SK-N-SH treated with all-trans-retinoic acid at 6 μM for 48 hours (cell line): Measurements from ENCODE around the gene CD48.
A peak's percentile ranks its signal among the peaks of the same experiment; 100 is the strongest.

ENCODE experiments used
- ATAC-seq: fragments of 200-7000 bp; cut with Tn5 transposase; 3 replicates; pipeline ENCODE4 v1.9.1; 2020; ENCODE audit warnings: mild to moderate bottlenecking, moderate library complexity
- ARNTL ChIP-seq: fragments of 450-650 bp; formaldehyde crosslinking; IDR thresholded peaks from 2 replicates; pipeline ENCODE4 v1.5.0; 2020; ENCODE audit warnings: low read depth, mild to moderate bottlenecking, moderate library complexity, borderline replicate concordance
- BACH2 ChIP-seq: fragments of 250-450 bp; sonication (Bioruptor Pico); IDR thresholded peaks from 2 replicates; pipeline ENCODE4 v1.9.0; 2021; ENCODE audit warnings: mild to moderate bottlenecking, borderline replicate concordance
- CREB5 ChIP-seq: fragments of 250-450 bp; sonication (Bioruptor Pico); IDR thresholded peaks from 2 replicates; pipeline ENCODE4 v1.5.1; 2020; ENCODE audit warnings: low read depth, mild to moderate bottlenecking, moderate library complexity
- CSDC2 ChIP-seq: fragments of 250-450 bp; sonication (Bioruptor Pico); IDR thresholded peaks from 2 replicates; pipeline ENCODE4 v1.5.0; 2020; ENCODE audit warnings: mild to moderate bottlenecking, moderate library complexity
- CSRNP3 ChIP-seq: fragments of 250-450 bp; sonication (Bioruptor Pico); IDR thresholded peaks from 2 replicates; pipeline ENCODE4 v1.5.1; 2021; ENCODE audit warnings: mild to moderate bottlenecking, moderate library complexity
- ESRRG ChIP-seq: fragments of 250-450 bp; sonication (Bioruptor Pico); IDR thresholded peaks from 2 replicates; pipeline ENCODE4 v1.6.1; 2021; ENCODE audit warnings: mild to moderate bottlenecking
- OSR1 ChIP-seq: fragments of 250-450 bp; sonication (Bioruptor Pico); IDR thresholded peaks from 2 replicates; pipeline ENCODE4 v1.8.0; 2022; ENCODE audit warnings: moderate library complexity, mild to moderate bottlenecking, inconsistent platforms
- PATZ1 ChIP-seq: fragments of 250-450 bp; sonication (Bioruptor Pico); IDR thresholded peaks from 2 replicates; pipeline ENCODE4 v1.8.0; 2020; ENCODE audit warnings: mild to moderate bottlenecking, moderate library complexity, borderline replicate concordance
- POU6F1 ChIP-seq: fragments of 250-450 bp; sonication (Bioruptor Pico); IDR thresholded peaks from 2 replicates; pipeline ENCODE4 v1.8.0; 2021; ENCODE audit warnings: low read depth, mild to moderate bottlenecking, moderate library complexity, borderline replicate concordance
- RARB ChIP-seq: fragments of 250-450 bp; sonication (Bioruptor Pico); IDR thresholded peaks from 2 replicates; pipeline ENCODE4 v1.8.0; 2021; ENCODE audit warnings: mild to moderate bottlenecking, moderate library complexity
- SNAI2 ChIP-seq: fragments of 250-450 bp; sonication (Bioruptor Pico); IDR thresholded peaks from 2 replicates; pipeline ENCODE4 v1.5.0; 2020; ENCODE audit warnings: mild to moderate bottlenecking, moderate library complexity
- TCF4 ChIP-seq: fragments of 250-450 bp; sonication (Bioruptor Pico); IDR thresholded peaks from 2 replicates; pipeline ENCODE4 v1.8.0; 2021; ENCODE audit warnings: mild to moderate bottlenecking, moderate library complexity, borderline replicate concordance
- TOX ChIP-seq: fragments of 250-450 bp; sonication (Bioruptor Pico); IDR thresholded peaks from 2 replicates; pipeline ENCODE4 v1.8.0; 2021; ENCODE audit warnings: mild to moderate bottlenecking, moderate library complexity, borderline replicate concordance
- TSHZ2 ChIP-seq: fragments of 250-450 bp; sonication (Bioruptor Pico); IDR thresholded peaks from 2 replicates; pipeline ENCODE4 v1.5.0; 2020; ENCODE audit warnings: mild to moderate bottlenecking, moderate library complexity
- ZC3H10 ChIP-seq: fragments of 250-450 bp; sonication (Bioruptor Pico); IDR thresholded peaks from 2 replicates; pipeline ENCODE4 v1.5.1; 2021; ENCODE audit warnings: mild to moderate bottlenecking, moderate library complexity
- ZFP3 ChIP-seq: fragments of 250-450 bp; sonication (Bioruptor Pico); IDR thresholded peaks from 2 replicates; pipeline ENCODE4 v1.5.0; 2020; ENCODE audit warnings: mild to moderate bottlenecking, moderate library complexity
- ZFP30 ChIP-seq: fragments of 450-650 bp; formaldehyde crosslinking; IDR thresholded peaks from 2 replicates; pipeline ENCODE4 v1.5.0; 2022; ENCODE audit warnings: mild to moderate bottlenecking, moderate library complexity
- ZNF565 ChIP-seq: fragments of 450-650 bp; formaldehyde crosslinking; conservative IDR thresholded peaks from 2 replicates; pipeline ENCODE4 v1.5.0; 2020; ENCODE audit warnings: low read depth, mild to moderate bottlenecking, moderate library complexity
- ZNF70 ChIP-seq: fragments of 450-650 bp; formaldehyde crosslinking; IDR thresholded peaks from 2 replicates; pipeline ENCODE4 v1.5.0; 2020; ENCODE audit warnings: mild to moderate bottlenecking, moderate library complexity
- ZNF8 ChIP-seq: fragments of 450-650 bp; formaldehyde crosslinking; IDR thresholded peaks from 2 replicates; pipeline ENCODE4 v1.5.0; 2020; ENCODE audit warnings: mild to moderate bottlenecking, moderate library complexity

Gene CD48

GRCh38 chr1:160675641-160676410 lies 35.8 kb downstream of the CD48 start:
- peak; percentile 98 for ATAC-seq
- TF ChIP-seq BACH2 (CRISPR knock-in tag) (no peak), PATZ1 (CRISPR knock-in tag) (no peak), CSRNP3 (CRISPR knock-in tag) (no peak), TCF4 (CRISPR knock-in tag) (no peak), ESRRG (CRISPR knock-in tag) (no peak)

GRCh38 chr1:160674415-160674814 lies 37.2 kb downstream of the CD48 start:
- ATAC-seq: no peak
- TF ChIP-seq TSHZ2 (no peak), TCF4 (CRISPR knock-in tag) (no peak), ZFP30 (no peak), CSDC2 (CRISPR knock-in tag) (no peak), PATZ1 (CRISPR knock-in tag) (no peak), SNAI2 (no peak), TOX (CRISPR knock-in tag) (no peak), CREB5 (no peak), POU6F1 (CRISPR knock-in tag) (no peak), ZC3H10 (no peak), ZFP3 (CRISPR knock-in tag) (no peak), ZNF565 (CRISPR knock-in tag) (no peak), ZNF70 (CRISPR knock-in tag) (no peak), ZNF8 (CRISPR knock-in tag) (no peak), OSR1 (no peak), ARNTL (no peak), RARB (CRISPR knock-in tag) (no peak), ESRRG (CRISPR knock-in tag) (no peak), BACH2 (CRISPR knock-in tag) (no peak)
